Pons (tissue), 1 donor: ENCODE measurements around the gene PROK2.

Experiments
- DNase-seq: peaks from one replicate; pipeline ENCODE4 v3.0.0-alpha.2; 2016; ENCODE audit warnings: low spot score

The PROK2 gene

DNA sequence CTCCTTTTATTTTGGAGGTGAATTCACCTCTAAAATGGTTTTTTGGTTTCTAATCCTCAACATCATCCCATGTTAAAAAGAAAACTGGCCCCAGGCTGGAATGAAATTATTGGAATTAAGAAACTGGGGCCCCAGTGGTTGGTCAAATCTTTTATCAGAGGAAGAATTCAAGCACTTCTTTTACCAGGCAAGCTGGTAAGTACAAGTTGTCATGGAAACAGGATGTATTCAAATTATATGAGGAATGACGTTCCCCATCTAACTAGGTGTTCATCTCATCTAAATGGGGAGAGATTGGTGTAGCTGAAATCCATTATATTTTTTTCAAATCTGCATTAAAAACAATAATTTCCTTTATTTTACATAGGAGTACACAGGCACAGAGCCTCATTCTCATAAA is 50.1 kb downstream of the PROK2 start:
- no peak for DNase-seq

DNA sequence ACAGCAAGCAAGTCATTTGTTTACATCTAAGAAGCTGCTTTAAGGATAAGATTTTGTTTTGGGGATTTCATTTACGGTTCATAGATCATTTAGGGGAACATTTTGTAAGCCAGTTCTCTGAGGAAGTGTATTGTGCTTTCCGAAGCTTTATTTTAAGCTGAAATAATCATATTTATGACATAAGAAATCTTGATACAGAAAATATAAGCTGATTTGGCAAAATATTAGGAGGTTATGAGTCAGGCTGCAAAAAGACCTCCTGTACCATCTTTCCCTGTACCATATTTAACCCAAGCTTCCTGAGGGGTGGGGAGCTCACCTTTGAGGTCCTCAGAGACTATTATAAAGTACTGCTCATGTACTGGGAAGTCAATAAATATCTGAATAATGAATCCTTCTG is 51.6 kb downstream of the PROK2 start:
- DNase-seq = no peak

DNA sequence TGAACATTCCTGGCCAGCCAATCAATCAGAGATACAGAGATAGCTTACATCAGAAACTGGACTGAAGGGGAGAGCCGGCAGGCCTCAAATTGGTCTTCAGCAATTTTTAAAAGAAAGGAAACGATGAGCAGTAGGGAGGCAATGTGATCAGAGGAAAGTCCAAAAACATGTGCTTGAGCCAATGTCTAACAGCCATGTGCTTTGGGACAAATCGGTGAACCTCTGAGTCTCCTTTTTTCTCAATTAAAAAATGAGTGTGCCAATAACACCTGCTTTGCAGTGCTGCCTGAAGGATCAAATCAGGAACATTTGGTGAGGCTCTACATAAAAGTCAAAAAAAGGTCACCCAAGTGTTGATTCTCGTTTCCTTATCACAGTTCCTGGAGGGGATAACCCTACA is 52.3 kb downstream of the PROK2 start:
- DNase-seq = no peak

DNA sequence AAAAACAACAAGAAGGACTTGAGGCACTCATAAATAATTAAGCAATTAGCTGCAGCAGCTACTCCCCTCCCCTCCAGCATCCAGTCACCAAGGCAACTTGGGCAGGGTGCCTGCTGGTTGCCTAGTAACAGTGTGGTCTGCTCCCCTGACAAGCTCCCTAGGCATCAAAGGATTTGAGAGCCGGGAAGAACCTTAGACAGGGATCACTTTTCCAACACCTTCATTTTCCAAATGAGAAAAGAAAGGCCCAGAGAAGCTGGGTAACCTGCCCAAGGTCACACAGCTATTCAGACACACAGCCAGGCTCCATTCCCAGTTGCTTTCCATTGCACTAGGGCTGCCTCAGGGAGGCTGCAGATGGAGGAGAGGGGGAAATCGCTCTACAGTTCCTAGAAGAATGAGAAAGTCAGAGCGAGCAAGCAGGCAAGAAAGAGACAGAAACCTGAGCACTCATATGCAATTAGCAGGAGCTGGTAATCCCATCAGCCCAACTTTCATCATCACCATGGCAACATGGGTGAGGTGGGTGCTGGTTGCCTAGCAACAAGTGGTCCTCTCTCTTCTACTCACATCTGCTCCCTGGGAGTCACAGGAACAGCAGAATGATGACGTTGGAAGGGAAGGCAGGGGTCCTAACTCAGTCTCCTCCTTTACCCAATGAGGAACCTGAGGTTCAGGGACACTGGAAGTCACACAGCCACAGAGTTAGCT is 56.2 kb downstream of the PROK2 start:
- DNase-seq = no peak

DNA sequence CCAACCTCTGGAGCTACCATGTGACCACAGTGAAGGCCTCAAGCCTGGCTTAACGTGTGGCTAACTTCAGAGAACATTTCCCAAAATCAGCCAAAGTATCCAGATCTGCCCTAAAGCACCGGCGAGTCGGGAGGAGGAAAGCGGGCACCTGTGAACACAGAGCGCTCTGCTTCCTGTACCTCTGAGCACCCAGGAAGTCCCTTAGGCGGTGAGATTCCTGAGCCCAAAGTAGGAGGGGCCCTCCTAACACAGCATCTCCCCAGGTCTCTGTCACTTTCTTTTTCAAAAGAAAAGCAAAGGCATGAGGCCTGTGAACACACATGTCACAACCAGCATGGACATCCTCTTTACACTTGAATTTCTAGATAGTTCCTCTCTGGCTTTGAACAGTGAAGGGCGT is 58.8 kb downstream of the PROK2 start:
- DNase-seq = no peak

DNA sequence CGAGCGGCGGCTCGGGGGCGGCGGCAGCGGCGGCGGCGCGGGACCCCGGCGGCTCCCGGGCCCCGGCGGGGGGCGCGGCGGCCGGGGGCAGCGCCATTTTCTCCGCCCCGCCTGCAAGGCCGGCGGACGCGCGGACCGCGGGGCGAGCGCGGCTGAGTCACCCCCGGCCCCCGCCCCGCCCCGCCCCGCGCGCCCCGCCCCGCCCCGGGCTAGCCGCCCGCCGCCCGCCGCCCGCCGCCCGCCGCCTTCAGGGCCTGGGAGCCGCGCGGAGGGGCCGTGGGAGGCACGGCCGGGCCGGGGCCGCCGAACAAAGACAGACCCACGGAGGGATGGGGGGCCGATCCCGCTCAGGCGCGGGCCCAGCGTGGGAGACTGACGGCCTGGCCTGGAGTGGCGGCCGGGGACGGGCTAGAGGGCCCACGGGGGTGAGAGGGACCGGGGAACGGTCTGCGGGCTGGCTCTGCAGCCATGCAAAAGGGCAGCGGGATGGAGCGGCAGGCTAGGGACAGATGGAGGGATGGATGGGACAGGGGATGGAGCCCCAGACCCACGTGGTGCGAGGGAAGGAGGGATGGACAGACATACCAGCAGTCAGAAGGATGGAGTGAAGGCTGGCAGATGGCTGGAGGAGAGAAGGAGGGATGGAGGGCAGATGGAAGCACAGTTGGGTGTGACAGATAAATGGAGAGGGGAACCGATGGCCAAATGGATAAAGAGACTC is 59.5 kb downstream of the PROK2 start, which contains the start of gene EIF4E3:
EIF4E3 (minus strand) TSS at position 132 of the 721 bp plus-strand sequence; CDS start at position 97, 35 bp downstream.
- no peak for DNase-seq

DNA sequence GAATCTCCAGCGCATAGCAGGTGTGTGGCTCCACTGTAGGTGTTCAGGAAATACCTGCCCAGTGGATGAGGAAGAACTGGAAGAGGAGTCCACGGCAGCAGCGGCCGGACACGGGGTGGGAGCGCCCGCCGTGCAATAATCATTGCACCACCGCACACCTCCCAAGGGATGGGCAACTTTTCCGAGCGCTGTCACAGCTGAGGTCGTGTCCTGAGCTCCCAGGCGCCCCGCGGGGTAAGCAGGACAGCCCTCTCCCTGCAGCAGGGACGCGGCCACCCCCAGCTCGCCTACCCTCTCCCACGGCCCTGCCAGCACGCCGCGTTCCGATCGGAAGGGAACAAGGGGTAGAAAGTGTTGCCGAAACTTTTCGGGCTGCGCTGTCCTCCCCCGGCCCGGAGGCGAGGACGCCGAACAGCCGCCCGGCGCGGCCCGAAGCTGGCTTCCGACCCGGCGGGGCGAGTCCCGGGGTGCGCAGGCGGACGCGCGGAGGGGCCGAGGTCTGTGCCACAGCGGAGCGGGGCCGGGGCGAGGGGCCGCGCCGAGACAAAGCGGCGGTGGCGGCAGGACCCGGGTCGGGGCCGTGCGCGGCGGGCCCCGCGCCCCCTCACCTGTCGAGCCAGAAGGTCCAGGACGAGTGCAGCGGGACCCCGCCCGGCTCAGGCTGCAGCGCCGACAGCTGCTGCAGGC is 60.2 kb downstream of the PROK2 start:
- no peak for DNase-seq

DNA sequence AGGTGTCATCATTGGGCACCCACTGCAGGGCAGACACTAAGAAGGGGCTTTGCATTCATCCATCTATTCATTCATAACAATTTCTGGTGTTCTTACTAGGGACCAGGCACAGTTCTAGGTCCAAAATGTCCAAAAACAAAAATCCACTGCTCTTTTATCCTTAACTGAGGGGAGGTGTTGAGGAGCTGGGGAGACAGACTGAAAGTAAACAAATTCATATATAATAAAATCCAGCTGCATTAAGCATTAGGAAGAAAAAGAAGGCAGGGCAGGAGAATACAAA is 60.8 kb downstream of the PROK2 start:
- no peak for DNase-seq

DNA sequence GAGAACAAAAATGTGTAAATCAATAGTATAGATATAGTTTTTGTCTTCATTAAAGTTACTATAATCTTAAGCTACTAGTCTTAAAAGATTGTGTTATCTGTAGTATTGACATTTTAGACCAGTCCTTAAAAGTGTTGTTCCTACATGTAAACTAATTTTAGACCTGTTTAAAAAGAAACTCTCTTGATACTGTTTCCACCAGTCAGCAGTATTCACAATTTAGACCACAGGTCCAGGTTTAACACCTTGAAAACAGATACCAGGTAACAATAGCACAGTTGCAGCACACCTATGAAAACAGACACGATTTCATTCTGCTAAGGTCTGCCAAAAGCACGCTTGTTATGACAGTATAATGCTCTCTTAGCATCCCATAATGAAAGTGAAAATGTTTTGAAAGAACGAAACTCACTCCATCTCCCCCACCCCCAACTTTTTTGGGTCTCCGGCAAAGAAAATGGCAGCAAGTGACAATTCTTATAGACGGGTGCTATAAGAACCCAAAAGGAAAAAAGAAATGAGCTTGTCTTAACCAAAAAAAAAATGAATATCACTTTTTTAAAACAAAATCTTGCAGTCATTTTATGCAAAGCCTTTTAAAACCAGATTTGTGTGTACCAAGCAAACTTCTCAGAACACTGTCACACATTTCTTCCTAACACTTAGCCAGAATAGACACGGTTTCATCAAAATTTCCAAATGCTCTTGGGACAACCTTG is 61.3 kb downstream of the PROK2 start:
- DNase-seq = no peak

DNA sequence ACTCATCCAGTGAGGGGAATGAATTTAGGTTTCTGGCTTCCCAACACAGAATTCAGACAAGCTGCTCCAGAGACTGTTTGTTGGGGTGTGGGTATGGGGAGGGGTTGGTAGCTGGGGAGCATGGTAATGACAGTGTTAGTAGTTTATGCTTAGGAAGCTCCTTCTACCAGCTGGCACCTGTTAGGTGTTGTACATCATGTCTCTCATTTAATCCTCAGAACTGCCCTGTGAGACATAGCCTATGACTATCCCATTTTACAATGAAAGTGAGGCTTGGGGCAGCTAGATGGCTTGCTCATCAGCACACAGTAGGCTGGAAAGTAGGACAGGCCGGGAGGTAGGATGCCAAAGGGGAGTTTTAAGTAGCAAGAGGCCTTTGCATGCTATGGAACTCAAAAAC is 62.3 kb downstream of the PROK2 start:
- DNase-seq = no peak
